GM18519 (cell line): ENCODE data around the gene BRI3.

Experiments used
- ATAC-seq: cut with Tn5 transposase; IDR thresholded peaks from one replicate; pipeline ENCODE4 v1.9.1; 2021; ENCODE audit warnings: mild to moderate bottlenecking, moderate library complexity; ENCODE audit not compliant: unreplicated experiment, low FRiP score

Gene BRI3

DNA sequence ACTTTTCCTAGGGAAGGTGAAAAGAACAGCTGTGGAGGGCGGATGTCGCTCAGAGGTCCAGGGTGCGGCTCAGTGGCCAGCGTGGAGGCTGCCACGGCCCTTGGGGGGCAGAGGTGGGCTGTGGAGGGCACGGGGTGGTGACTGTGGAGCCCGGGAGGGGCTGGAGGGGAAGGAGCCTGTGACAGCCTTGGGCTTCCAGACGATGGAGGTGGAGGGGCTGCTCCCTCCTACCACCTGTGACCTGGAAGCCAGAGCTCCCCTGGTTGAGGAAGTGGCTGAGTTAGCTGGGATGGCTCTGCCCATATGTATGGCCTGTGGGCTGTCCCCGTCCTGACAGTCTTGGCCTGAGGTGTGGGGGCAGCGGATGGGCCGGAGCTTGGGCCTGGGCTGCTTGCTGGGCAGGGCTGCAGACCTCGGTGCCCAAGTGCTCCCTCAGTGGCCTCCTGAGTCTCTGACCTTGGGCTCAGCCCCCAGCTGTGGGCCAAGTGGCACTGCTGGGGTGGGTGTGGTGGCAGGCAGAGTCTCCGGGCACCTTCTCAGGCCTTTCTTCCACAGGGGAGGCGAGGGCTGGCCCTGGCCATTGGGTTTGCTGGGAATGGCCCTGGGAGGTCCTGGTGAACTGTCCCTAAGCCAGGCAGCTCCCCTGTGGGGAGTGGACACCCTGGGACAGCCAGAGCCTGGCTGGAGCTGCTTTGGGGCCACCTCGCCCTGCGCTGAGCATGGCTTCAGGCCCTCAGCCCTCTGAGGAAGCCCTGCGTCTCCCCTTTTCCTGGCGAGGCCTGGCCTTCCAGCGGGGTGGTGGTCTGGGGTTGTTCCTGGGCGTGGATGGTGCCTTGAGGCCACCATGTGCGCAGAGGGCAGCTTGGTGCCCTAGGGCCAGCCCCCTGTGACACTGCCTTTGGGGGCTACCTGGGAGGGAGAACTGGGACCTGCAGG, 3.9 kb downstream of the BRI3 start:
- ATAC-seq = no peak

DNA sequence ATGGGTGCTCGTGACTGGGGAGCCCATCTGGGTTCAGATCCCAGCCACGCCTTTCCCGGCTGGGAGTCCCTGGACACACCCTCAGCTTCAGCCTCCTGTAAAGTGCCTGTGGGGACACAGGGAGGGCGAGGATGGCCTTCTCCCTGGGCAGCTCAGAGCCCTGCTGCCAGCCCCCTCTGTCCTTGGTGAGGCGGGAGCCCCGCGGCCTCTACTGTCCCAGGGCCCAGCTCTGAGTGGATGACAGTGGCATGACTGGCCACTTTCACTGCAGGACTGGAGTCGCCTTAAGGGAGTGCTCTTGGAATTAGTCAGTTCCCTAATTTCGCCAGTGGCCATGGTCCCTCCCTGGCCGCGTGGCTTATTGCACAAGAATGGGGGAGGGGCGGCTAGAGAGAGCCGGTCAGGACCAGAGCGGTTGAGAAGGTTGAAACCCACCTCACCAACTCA, 4.6 kb downstream of the BRI3 start:
- no peak for ATAC-seq

DNA sequence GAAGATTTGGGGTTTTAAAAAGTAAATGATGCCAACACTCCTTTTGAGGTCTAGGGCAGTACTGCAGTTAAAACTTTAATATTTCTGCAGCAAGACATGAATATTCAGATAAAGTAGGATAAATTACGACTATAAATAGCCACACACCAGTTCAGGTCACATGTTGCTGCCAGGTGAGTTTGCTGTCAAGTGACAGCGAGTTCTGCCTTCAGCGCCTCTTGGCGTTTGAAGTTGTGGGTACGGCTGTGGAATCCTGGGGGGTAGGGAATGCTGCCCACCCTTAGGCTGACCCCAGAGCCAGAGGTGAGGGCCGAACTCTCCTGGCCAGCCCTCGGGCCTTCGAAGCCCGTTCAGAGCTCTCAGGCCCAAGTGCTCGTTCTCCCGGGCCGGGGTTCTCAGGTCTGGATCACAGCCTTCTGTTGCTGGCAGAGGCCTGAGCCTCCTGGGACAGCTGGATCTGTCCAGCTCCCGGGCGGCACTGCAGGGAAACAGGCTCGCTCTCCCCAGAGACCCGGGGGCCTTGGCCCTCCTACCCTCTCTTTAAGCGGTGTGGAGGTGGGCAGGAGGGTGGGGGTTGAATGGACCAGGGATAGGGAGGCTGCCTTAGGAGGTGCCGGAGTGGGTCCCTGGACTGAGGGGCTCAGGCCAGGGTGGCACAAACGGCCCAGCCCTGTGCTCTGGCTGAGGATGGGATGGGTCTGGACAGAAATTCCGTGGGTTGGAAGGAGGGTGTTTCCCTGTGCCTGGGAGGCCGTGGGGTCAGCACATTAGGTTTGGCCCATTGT, 5.4 kb downstream of the BRI3 start:
- ATAC-seq = no peak

DNA sequence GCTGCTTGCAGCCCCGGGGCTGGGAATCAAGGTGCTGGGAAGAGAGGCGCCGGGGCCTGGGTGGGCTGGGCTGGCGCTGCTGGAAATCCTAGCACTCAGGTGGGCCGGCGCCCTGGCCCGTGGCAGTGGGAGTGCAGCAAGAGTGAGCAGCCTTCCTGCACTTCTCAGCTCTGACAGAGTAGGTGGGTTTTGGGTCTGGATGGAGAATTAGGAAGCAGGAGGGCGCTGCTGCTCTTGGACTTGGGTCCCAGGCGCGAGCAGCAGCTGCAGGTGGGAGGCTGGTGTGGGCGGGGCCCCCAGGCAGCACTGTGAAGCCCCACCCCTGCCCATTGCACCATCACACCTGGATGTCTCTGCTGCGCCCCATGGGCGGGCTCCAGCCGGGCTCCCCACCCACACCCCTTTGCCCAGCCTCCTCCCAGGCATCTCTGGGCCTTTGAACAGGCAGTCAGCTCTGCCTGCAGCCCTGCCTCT, 6.0 kb downstream of the BRI3 start:
- ATAC-seq = no peak

DNA sequence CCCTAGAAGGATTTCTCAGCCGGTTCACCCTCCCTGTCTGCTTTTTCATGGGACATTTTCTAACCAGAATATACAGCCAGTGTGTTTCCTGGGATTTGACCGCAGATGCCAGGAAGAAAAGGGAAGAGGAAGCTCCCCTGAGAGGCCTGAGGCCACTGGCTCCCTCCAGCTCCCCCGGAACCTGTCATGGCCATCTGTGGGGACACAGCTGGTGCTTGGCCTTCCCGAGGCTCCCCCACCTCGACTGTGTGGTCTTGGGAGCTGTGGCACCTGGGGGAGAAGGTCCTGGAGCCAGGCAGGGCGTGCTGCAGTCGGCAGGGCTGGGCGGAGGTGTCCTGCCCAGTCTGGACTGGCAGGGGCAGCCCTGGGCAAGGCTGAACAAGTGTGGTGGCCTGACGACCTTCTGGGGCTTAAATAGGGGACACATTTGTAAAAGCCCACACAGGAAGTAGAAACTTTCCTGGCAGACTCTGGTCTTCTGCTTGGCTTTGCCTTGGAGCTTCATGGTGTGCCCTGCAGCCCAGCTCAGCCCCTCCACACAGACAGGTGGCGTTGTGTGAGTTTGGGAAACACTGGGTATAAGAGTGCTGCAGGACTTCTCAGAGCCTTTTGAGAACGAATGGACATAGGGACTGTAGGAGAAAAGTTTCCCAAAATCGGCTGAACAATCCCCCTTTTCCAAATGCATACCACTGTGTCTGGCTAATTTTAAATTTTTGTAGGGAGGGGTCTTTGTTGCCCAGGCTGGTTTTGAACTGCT, 6.8 kb downstream of the BRI3 start:
- no peak for ATAC-seq

DNA sequence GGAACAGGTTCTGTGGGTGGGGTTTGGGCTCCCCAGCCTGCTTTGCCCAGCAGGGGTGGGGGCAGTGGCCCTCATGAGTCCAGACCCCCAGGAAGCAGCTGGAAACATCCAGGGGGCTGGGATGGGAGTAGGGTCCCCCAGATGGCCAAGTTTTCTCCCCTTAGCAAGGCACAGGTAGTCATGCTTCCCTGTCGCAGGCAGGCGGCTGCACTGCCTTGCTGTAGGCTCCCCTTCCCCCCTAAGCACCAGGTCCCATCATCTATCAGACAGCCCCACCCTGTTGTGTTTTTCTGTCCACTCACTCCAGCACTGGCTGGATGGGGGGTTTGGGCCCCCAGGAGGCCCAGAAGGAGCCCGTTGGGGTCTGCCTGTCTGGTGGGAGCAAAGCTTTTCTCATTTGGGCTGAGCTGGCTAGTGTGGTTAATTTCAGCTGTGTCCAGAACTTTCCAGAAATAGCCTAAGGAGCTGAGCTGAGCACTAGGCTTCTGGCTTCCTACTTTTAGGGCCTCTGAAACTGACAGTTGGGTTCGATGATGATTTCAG, 7.9 kb downstream of the BRI3 start:
- ATAC-seq = no peak

DNA sequence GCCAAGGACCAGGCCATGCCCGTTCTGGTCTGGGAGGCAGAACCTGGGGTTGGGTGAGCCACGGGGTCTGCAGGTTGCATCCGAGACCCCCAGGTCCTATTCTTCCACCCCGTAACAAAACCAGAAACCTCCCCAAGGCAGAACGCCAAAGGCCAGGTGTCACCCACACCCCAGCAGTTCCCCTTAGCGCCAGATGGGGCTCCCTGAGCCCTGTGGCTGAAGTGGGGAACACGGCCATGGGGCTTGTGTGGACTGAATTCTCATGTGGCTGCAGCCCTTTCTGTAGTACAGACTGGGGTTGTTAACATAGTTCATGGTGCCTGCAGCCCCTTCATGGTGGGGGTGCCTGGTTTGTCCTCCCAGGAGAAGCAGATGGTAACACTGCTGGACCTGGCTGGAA, 10.2 kb downstream of the BRI3 start:
- ATAC-seq = no peak

DNA sequence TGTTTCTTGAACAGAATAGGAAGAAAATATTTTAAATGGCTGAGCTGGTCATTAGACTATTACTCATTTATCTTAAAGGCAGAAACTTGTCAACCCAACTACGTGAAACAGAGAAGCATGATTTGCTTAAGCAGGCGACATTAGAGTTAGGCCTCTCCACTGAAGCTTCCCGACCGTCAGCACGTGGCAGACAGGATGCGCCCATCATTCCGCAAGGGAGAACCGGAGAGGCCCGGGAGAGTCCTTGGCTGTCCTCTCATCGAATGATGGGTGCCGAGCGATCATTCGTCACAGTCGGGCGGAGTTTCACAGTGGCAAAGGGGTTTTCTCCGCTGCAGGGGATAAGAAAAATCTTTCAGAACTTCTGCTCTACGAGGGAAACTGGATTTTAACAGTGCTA, 11.8 kb downstream of the BRI3 start:
- ATAC-seq = no peak

DNA sequence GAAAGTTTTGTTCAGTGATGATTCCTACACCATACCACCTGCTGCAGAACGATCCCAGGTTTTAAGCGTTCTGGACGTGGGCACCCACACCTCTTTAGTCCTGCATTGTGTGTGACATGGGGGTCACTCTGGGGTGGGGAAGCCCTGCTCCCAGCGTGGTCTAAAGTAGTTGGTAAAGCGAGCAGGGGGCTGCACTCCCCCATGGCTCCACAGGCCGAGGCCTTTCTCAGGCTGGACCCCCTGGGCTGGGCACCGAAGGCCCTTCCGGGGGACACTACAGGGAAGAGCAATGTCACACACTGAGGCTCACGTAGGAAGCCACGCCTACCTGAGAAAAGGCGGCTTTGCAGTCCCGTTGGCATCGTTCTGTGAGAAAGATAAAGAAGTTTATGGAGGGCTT, 12.3 kb downstream of the BRI3 start:
- ATAC-seq = no peak

DNA sequence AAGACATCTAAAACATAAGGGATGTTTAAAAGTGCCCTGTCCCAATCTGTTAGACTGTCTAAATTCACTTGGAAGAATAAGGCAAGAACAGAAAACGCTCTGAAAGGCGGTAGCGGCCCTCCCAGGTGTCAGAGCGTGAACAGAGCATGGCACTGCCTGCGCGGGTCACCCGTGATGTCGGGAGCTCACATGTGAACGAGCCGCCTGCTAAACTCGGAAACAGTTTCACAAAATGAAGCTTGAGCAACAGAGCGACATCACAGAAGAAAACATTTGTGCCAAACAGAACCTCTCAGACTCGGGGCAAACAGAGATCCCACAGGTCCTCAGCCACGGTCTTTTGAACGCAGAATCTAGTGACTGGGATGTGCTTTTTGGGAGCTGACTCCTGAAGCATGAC, 12.8 kb downstream of the BRI3 start:
- no peak for ATAC-seq

DNA sequence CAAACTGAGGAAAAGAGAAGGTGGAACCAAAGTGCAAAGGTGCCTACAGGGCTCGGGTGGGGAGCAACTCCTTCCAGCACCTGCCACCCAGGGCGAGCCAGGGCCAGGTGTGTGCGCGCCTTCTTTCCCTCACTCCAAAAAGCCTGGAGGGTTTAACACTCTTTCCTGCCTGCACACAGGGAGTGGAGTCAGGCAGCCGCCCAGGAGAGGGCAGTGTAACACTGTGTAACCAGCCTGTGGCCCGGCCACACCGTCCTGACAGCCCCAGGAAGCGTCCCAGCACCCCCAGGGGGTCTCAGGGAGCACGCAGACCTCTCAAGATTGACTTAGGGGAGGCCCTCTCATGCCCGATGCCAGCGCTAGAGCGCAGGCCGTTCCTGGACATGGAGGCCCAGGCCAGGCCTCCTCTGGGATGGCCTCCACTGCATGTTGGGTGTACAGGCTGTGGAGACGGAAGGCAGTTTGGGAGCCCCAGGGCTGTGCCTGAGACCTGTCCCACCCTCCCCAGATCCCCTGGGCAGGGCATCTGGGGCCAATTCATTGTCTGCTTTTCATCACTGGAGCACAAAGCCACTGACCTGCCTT, 13.4 kb downstream of the BRI3 start:
- ATAC-seq = no peak

DNA sequence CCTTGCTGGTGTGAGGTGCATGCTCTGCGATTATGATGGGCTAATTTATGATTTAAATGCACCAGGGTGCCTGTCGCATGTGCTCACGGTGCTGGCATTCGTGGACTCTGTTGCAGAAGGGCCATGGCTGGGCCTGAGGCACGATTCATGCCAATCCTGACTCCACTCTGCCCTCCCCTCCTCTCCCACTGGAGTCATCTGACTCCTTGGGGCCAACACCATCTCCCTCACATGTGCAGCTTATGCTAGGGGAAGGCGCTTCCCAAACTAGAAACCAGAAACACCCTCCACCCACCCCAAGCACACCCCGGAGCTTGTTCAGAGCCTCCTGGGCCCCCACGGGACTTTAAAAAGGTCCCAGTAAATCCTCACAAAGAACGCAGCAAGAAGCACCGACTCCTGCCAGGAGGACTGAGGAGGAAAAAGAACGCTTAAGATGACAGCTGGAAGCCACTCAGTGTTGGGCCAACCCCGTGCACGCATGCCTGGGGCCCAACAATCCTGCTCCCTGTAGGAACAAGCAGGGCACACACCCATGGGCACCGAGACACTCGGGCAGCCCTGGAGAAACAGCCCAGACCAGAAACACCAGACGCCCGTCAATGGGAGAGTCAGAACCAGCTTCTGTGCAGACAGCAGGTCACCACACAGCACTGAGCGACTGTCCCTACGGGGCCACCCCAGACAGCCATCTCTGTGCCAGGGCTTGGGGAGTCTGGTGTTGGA, 14.1 kb downstream of the BRI3 start:
- ATAC-seq = no peak

DNA sequence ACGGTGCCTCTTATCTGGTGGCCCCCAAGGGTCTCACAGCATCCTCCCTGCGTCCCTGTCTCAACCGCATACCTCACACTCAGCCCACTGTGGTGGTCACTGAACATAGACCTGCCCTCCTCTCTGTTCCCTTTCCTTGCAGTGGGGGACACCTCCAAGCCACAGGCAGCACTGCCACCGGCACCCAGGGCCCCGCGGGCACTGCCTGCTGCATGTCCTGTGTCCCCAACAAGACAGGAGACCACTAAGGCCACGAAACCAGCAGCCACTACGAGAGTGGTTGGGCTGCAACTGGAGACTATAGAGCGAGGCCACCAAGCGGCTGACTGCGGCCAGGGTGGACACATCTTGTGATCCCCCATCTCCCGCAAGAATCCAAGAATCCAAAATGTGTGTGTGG, 15.3 kb downstream of the BRI3 start:
- no peak for ATAC-seq

DNA sequence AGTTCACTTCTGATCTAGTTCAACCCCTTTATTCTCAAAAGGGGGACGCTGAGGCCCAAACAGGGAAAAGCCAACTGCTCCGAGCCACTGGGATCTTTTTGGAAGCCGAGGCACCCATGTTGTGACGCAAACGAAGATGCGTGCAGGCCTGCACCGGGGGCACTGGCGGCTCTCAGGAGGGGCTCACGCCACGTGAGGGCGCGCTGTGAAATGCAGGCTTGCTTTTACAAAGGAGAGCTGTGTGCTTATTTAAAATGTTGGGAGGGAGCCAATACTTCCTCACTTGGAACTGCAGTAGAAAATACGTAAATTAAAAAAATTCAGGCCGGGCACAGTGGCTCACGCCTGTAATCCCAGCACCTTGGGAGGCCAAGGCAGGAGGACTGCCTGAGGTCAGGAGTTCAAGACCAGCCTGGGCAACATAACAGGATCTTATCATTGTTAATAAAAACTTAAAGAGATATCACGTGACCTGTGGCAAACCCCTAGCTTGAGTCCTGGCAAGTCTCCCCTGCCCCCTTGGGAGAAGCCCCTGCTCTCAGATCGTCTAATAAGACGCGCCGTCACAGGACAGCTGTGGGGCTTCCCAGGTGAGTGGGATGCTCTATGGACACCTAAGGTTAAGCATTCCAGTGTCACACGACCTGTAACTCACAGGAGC, 16.3 kb downstream of the BRI3 start:
- ATAC-seq = no peak

DNA sequence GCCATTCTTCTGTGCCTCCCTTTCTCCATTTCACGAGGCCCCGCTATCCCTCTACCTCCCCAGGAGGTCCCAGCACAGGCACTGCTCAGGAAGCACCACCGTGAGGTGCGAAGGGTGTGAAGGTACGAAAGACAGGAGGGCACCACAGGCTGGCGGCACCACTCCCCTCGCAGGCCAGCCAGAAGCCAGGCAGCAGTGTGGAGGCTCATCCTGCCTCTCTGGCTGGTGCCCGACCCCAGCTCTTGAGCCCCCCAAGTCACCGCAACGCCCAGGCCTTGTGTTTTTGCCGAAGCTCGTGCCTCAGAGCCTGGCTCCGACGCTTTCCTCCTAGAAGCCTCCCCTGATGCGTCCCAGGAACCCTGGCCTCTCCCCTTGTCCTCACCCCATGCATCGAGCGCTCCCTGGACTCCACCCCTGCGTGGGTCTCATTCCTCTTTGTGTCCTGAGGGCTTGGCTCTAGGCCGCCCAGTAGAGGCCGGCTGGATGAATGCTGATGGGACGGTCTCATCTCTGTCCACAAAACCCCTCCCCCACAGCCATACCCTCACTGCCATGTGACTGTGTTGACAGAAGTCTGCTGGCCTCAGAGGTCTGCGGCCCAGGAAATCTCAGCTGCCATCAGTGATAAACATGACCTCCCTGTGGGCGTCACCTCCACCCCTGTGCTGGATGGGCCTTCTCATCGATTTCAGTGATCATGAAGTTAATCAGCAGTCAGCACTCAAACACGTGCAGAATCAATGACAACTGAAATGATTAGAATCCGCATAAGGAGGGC, 19.3 kb downstream of the BRI3 start:
- ATAC-seq = no peak

DNA sequence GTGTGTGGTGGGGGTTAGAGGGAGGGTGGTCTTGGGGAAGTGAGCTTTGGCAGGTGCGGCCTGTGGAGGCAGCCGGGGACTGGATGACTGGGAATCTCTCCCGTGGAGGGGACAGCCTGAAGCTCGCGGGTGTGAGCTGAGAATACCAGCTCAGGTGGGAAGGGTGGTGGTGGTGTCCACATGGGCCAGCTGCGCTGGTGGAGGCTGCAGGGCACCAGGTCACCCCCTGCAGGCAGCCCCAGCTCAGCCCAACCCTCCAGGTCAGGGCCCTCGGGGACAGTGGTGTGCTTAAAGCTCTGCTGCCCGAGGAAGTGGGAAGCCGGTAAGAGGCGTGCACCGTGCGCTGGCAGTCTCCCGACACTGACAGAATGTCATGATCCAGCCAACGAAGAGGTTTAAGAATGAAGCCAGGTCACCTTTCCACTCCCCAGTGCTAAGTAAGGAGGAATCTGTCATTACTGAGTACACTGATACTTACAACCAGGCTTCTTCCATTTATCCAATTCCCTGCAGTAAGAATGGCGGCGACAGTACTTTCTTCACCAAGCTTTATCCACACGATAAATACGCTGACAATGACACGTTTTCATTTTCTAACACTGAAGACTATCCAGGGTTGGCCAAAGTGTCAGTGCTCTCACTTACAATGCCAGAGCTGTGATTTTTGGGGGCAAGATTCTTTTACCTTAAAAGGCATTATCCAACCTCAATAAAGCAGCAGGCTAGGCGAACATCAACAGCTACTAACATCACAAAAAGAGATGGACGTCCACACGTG, 20.4 kb downstream of the BRI3 start:
- no peak for ATAC-seq

DNA sequence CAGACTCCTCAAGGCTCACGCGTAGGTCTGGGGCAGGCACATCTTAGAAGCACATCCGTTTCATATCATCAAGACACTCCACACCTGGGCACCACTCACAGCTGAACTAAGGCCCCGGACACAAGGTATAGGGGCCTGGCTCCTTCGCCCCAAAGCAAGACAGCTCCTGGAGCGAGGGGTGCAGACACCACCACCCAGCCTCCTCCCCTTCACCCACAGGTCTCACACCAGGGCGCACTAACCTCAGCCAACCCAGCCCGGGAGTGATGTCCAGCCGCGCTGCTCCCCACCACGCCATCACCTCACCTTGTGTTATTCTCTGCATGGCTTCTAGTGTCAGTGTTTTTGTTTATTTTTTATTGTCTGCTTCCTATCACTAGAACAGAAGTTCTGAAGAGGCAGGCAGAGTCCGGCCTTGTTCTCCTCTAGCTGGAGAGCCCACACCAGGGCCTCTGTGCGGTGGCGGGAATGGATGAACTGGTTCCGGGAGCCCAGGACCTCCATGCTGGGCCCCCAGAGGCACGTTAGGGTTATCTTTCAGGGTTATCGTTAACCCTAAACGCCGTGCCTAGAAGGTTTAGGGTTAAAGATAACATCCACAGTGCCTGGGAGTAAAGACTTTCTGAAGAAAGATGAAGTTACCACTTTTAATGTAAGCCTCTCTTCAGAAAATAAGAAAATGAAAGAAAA, 21.8 kb downstream of the BRI3 start:
- ATAC-seq = no peak
